Stimulated activated naive CD4-positive, alpha-beta T cell treated with Interleukin-2 at 50 U/mL for 16 hours (primary cell): ENCODE measurements around the gene CMYA5.
A peak's percentile ranks its signal among the peaks of the same experiment; 100 is the strongest.
"Not testable (repeated sequence)": the region's sequence is repeated elsewhere in the genome, so short reads cannot be mapped to it uniquely, and the experiment has no call there.

Experiments
- DNase-seq: peaks from one replicate; lab custom pipeline; 2025; lab: John Stamatoyannopoulos, UW

Gene CMYA5

GRCh38 chr5:79746642-79747569 is 57.3 kb downstream of the CMYA5 start:
- DNase-seq, result no peak

- DNase-seq, result no peak
These were observed 61.2 kb downstream of the CMYA5 start for GRCh38 chr5:79750611-79751510.

GRCh38 chr5:79753092-79753491 is 63.5 kb downstream of the CMYA5 start:
- DNase-seq, result no peak

- DNase-seq, result no peak
These were observed 64.4 kb downstream of the CMYA5 start for GRCh38 chr5:79753877-79754645.

GRCh38 chr5:79754865-79755555 is 65.4 kb downstream of the CMYA5 start:
- DNase-seq, result no peak

- DNase-seq, result no peak
These were observed 66.4 kb downstream of the CMYA5 start for GRCh38 chr5:79756076-79756475.

GRCh38 chr5:79759436-79759835 is 69.8 kb downstream of the CMYA5 start:
- DNase-seq, result no peak

- DNase-seq, result no peak
These were observed 70.2 kb downstream of the CMYA5 start for GRCh38 chr5:79759848-79760247.

- no peak for DNase-seq
These were observed 73.3 kb downstream of the CMYA5 start for GRCh38 chr5:79762929-79763328.

GRCh38 chr5:79764147-79764546 is 74.5 kb downstream of the CMYA5 start:
- DNase-seq, result not testable (repeated sequence)

- no peak for DNase-seq
These were observed 81.8 kb downstream of the CMYA5 start for GRCh38 chr5:79771387-79771786.

- DNase-seq, result no peak
These were observed 83.0 kb downstream of the CMYA5 start for GRCh38 chr5:79772651-79773050.

- no peak for DNase-seq
These were observed 84.0 kb downstream of the CMYA5 start for GRCh38 chr5:79773612-79774011.

- DNase-seq, result peak; percentile 11
These were observed 84.7 kb downstream of the CMYA5 start for GRCh38 chr5:79774171-79774854.

GRCh38 chr5:79774855-79775237 is 85.2 kb downstream of the CMYA5 start:
- no peak for DNase-seq

GRCh38 chr5:79784741-79785140 is 95.1 kb downstream of the CMYA5 start:
- DNase-seq, result not testable (repeated sequence)

- no peak for DNase-seq
These were observed 96.3 kb downstream of the CMYA5 start for GRCh38 chr5:79785983-79786382.

GRCh38 chr5:79787448-79787847 is 97.8 kb downstream of the CMYA5 start:
- no peak for DNase-seq

GRCh38 chr5:79791843-79792242 is 102.2 kb downstream of the CMYA5 start:
- no peak for DNase-seq

- no peak for DNase-seq
These were observed 102.8 kb downstream of the CMYA5 start for GRCh38 chr5:79792463-79792862.

- no peak for DNase-seq
These were observed 103.7 kb downstream of the CMYA5 start for GRCh38 chr5:79793304-79793703.
